HG02798 (cell line): ENCODE measurements around the gene CHIT1.

Experiments
- ATAC-seq: cut with Tn5 transposase; IDR thresholded peaks from one replicate; pipeline ENCODE4 v1.9.1; 2021; ENCODE audit warnings: mild to moderate bottlenecking; ENCODE audit not compliant: unreplicated experiment, poor library complexity

The CHIT1 gene

GRCh38 chr1:203229471-203230135 lies at the start of gene CHIT1:
CHIT1 (minus strand) TSS chr1:203229673; CDS start chr1:203229636, 37 bp downstream.
- no peak for ATAC-seq

- no peak for ATAC-seq
Measured at GRCh38 chr1:203278885-203279406, 49.5 kb upstream of the CHIT1 start.

GRCh38 chr1:203278082-203278884 lies 48.8 kb upstream of the CHIT1 start:
- no peak for ATAC-seq

- ATAC-seq, result no peak
Measured at GRCh38 chr1:203276916-203277545, 47.6 kb upstream of the CHIT1 start.

- ATAC-seq, result no peak
Measured at GRCh38 chr1:203276408-203276807, 46.9 kb upstream of the CHIT1 start.

GRCh38 chr1:203275656-203276272 lies 46.3 kb upstream of the CHIT1 start:
- ATAC-seq, result no peak

- ATAC-seq, result no peak
Measured at GRCh38 chr1:203274603-203275381, 45.3 kb upstream of the CHIT1 start.

- no peak for ATAC-seq
Measured at GRCh38 chr1:203273869-203274602, 44.6 kb upstream of the CHIT1 start.

- peak; percentile 71 for ATAC-seq
Measured at GRCh38 chr1:203273206-203273868, 43.9 kb upstream of the CHIT1 start.

- ATAC-seq, result no peak
Measured at GRCh38 chr1:203272633-203273205, 43.2 kb upstream of the CHIT1 start.

GRCh38 chr1:203271962-203272632 lies 42.6 kb upstream of the CHIT1 start:
- no peak for ATAC-seq

- ATAC-seq, result peak; percentile 30
Measured at GRCh38 chr1:203271018-203271743, 41.7 kb upstream of the CHIT1 start.

- no peak for ATAC-seq
Measured at GRCh38 chr1:203270448-203270847, 41.0 kb upstream of the CHIT1 start.

- no peak for ATAC-seq
Measured at GRCh38 chr1:203269654-203270020, 40.2 kb upstream of the CHIT1 start.

GRCh38 chr1:203268901-203269653 lies 39.6 kb upstream of the CHIT1 start:
- no peak for ATAC-seq

- ATAC-seq, result no peak
Measured at GRCh38 chr1:203267912-203268311, 38.4 kb upstream of the CHIT1 start.
